ENCODE results near the gene POGLUT3. TPM values are rescaled to one million over a fixed set of nuclear protein-coding genes. Genes with fewer than 3 reads are reported as not detected.

The POGLUT3 gene
- total and polyA plus RNA-seq, 2 experiments from 2014 or later, result 7.6 to 12.2 TPM

- TF ChIP-seq ETS1 (IDR thresholded peaks at IDR 0.05) (no peak), NANOG (IDR thresholded peaks at IDR 0.05; ENCODE audit: borderline replicate concordance) (no peak), STAT1 (IDR thresholded peaks at IDR 0.05; ENCODE audit: unreplicated experiment) (no peak), EZH2 (IDR thresholded peaks at IDR 0.05; ENCODE audit: low read depth, unreplicated experiment) (no peak), CREB1 (CRISPR knock-in tag; IDR thresholded peaks at IDR 0.05; ENCODE audit: low read depth) (no peak), JUNB (IDR thresholded peaks at IDR 0.05; ENCODE audit: unreplicated experiment) (no peak), CTCF (conservative IDR thresholded peaks at IDR 0.05; ENCODE audit: low read depth in 2 of 2) (no peak), POLR2AphosphoS5 (IDR thresholded peaks at IDR 0.05; ENCODE audit: low read depth) (no peak), EZH2phosphoT487 (IDR thresholded peaks at IDR 0.05; ENCODE audit: unreplicated experiment) (no peak)
- TF ChIP-seq, protein P1, sequence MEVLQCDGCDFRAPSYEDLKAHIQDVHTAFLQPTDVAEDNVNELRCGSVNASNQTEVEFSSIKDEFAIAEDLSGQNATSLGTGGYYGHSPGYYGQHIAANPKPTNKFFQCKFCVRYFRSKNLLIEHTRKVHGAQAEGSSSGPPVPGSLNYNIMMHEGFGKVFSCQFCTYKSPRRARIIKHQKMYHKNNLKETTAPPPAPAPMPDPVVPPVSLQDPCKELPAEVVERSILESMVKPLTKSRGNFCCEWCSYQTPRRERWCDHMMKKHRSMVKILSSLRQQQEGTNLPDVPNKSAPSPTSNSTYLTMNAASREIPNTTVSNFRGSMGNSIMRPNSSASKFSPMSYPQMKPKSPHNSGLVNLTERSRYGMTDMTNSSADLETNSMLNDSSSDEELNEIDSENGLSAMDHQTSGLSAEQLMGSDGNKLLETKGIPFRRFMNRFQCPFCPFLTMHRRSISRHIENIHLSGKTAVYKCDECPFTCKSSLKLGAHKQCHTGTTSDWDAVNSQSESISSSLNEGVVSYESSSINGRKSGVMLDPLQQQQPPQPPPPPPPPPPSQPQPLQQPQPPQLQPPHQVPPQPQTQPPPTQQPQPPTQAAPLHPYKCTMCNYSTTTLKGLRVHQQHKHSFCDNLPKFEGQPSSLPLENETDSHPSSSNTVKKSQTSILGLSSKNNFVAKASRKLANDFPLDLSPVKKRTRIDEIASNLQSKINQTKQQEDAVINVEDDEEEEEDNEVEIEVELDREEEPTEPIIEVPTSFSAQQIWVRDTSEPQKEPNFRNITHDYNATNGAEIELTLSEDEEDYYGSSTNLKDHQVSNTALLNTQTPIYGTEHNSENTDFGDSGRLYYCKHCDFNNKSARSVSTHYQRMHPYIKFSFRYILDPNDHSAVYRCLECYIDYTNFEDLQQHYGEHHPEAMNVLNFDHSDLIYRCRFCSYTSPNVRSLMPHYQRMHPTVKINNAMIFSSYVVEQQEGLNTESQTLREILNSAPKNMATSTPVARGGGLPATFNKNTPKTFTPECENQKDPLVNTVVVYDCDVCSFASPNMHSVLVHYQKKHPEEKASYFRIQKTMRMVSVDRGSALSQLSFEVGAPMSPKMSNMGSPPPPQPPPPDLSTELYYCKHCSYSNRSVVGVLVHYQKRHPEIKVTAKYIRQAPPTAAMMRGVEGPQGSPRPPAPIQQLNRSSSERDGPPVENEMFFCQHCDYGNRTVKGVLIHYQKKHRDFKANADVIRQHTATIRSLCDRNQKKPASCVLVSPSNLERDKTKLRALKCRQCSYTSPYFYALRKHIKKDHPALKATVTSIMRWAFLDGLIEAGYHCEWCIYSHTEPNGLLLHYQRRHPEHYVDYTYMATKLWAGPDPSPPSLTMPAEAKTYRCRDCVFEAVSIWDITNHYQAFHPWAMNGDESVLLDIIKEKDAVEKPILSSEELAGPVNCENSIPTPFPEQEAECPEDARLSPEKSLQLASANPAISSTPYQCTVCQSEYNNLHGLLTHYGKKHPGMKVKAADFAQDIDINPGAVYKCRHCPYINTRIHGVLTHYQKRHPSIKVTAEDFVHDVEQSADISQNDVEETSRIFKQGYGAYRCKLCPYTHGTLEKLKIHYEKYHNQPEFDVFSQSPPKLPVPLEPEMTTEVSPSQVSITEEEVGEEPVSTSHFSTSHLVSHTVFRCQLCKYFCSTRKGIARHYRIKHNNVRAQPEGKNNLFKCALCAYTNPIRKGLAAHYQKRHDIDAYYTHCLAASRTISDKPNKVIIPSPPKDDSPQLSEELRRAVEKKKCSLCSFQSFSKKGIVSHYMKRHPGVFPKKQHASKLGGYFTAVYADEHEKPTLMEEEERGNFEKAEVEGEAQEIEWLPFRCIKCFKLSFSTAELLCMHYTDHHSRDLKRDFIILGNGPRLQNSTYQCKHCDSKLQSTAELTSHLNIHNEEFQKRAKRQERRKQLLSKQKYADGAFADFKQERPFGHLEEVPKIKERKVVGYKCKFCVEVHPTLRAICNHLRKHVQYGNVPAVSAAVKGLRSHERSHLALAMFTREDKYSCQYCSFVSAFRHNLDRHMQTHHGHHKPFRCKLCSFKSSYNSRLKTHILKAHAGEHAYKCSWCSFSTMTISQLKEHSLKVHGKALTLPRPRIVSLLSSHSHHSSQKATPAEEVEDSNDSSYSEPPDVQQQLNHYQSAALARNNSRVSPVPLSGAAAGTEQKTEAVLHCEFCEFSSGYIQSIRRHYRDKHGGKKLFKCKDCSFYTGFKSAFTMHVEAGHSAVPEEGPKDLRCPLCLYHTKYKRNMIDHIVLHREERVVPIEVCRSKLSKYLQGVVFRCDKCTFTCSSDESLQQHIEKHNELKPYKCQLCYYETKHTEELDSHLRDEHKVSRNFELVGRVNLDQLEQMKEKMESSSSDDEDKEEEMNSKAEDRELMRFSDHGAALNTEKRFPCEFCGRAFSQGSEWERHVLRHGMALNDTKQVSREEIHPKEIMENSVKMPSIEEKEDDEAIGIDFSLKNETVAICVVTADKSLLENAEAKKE (CRISPR knock-in tag; IDR thresholded peaks at IDR 0.05), result no peak
- TF ChIP-seq, protein P2, sequence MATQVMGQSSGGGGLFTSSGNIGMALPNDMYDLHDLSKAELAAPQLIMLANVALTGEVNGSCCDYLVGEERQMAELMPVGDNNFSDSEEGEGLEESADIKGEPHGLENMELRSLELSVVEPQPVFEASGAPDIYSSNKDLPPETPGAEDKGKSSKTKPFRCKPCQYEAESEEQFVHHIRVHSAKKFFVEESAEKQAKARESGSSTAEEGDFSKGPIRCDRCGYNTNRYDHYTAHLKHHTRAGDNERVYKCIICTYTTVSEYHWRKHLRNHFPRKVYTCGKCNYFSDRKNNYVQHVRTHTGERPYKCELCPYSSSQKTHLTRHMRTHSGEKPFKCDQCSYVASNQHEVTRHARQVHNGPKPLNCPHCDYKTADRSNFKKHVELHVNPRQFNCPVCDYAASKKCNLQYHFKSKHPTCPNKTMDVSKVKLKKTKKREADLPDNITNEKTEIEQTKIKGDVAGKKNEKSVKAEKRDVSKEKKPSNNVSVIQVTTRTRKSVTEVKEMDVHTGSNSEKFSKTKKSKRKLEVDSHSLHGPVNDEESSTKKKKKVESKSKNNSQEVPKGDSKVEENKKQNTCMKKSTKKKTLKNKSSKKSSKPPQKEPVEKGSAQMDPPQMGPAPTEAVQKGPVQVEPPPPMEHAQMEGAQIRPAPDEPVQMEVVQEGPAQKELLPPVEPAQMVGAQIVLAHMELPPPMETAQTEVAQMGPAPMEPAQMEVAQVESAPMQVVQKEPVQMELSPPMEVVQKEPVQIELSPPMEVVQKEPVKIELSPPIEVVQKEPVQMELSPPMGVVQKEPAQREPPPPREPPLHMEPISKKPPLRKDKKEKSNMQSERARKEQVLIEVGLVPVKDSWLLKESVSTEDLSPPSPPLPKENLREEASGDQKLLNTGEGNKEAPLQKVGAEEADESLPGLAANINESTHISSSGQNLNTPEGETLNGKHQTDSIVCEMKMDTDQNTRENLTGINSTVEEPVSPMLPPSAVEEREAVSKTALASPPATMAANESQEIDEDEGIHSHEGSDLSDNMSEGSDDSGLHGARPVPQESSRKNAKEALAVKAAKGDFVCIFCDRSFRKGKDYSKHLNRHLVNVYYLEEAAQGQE (IDR thresholded peaks at IDR 0.05; ENCODE audit: unreplicated experiment), result no peak
- DNase-seq (ENCODE audit: low spot score), result no peak
- H3K36me3 ChIP-seq (ENCODE audit: insufficient read depth), result no peaks in the 10 kb centered on the region
- H3K4me1 ChIP-seq (ENCODE audit: insufficient read depth), result no peaks in the 10 kb centered on the region
- no peak overlapping the region for H3K4me2 ChIP-seq
- no peaks in the 10 kb centered on the region for H3F3A ChIP-seq (replicated peaks; ENCODE audit: low read depth)
- ATAC-seq, result no peak
- no peaks in the 10 kb centered on the region for H3K9me2 ChIP-seq (ENCODE audit: insufficient read depth)
- H3K4me1 Mint-ChIP-seq, result no peaks in the 10 kb centered on the region
- no peak overlapping the region for H3K4me3 Mint-ChIP-seq
- H3K27ac Mint-ChIP-seq, result no peak overlapping the region
- H2AFZ ChIP-seq, result no peak overlapping the region
- no peaks in the 10 kb centered on the region for H3K27me3 Mint-ChIP-seq (ENCODE audit: insufficient read depth, low read depth, poor library complexity)
- H3K27ac ChIP-seq (ENCODE audit: low read depth), result no peak overlapping the region
- H4K20me1 ChIP-seq (replicated peaks; ENCODE audit: insufficient read depth), result no peaks in the 10 kb centered on the region
- H3K4me3 ChIP-seq, result no peak overlapping the region
- peaks cover 29% of the 10 kb centered on the region for H3K36me3 Mint-ChIP-seq (ENCODE audit: low read depth)
- H3K9me3 Mint-ChIP-seq, result peaks cover 12% of the 10 kb centered on the region; the same call in 2 of the 3 replicates
- H3K79me2 ChIP-seq (replicated peaks; ENCODE audit: insufficient read depth), result no peaks in the 10 kb centered on the region
- no peaks in the 10 kb centered on the region for H3K27me3 ChIP-seq (ENCODE audit: insufficient read depth)
Observed at GRCh38 chr11:108486331-108486730, 11.9 kb downstream of the POGLUT3 start.

All from GM23338 (cell line).